GM04504 (cell line): ENCODE data around the gene PRRT4.

ENCODE experiments used
- DNase-seq: peaks from one replicate; pipeline ENCODE4 v3.0.0-alpha.2; 2012; ENCODE audit warnings: low read depth

PRRT4 gene

GRCh38 chr7:128373606-128374005, 12.1 kb upstream of the PRRT4 start:
- no peak for DNase-seq

GRCh38 chr7:128370491-128370890, 9.0 kb upstream of the PRRT4 start:
- DNase-seq, result no peak

GRCh38 chr7:128366986-128367385, 5.5 kb upstream of the PRRT4 start:
- DNase-seq, result no peak

DNA sequence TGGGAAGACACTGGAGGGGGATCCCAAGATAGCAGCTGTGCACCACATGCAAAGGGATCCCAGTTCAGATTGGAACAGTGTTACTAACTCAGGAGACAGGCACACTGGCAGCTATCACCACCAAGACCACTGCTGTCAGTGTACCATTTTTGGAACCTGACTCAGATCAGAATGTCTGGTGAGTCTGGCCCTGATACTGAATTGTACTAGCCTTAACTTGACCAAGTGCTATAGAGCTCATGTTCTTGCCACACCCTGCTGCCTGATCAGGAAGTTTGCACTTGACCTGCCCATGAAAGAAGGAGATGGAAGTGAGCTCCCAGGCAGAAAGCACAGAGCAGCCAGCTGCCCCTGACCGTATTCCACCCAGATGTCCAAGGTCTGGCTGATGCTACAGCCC, 4.8 kb upstream of the PRRT4 start:
- DNase-seq, result no peak

DNA sequence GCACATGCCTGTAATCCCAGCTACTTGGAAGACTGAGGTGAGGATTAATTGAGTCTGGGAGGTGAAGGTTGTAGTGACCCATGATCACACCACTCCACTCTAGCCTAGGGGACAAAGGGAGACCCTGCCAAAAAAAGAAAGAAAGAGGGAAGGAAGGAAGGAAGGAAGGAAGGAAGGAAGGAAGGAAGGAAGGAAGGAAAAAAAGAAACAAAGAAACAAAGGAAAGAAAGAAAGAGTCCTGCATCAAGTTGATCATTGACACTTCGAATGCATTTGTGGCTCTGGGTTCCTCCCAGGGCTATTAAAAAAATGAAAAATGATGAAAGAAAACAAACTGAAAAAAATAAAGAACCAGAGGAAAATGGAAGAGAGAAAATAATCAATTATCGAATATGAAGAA, 3.9 kb upstream of the PRRT4 start:
- no peak for DNase-seq

- no peak for DNase-seq
Observed at GRCh38 chr7:128364166-128364870, 2.8 kb upstream of the PRRT4 start.

- DNase-seq, result no peak
Observed at GRCh38 chr7:128363261-128363721, 1.8 kb upstream of the PRRT4 start.

GRCh38 chr7:128362670-128363069, 1.2 kb upstream of the PRRT4 start:
- no peak for DNase-seq

GRCh38 chr7:128360359-128360678, 1.2 kb downstream of the PRRT4 start:
- no peak for DNase-seq

GRCh38 chr7:128359939-128360338, 1.6 kb downstream of the PRRT4 start:
- no peak for DNase-seq

DNA sequence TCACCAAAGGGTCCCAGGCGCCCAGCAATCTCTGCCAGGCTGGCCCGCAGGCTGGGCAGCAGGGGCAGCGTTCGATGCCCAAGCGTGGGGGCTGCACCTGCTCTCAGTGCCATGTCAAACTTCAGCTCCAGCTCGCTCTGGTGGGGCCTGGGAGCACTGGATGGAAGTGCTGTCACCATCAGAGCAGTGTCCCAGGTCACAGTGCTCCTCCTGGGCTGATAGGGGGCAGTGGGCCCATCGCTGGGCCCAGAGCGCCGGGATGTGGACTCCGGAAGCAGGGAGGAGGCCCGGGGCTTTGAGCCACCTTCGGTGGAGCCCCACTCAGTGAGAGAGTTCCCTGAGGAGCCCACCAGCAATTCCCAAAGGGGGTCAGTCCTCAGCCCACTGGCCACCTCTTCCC, 2.2 kb downstream of the PRRT4 start:
- no peak for DNase-seq

DNA sequence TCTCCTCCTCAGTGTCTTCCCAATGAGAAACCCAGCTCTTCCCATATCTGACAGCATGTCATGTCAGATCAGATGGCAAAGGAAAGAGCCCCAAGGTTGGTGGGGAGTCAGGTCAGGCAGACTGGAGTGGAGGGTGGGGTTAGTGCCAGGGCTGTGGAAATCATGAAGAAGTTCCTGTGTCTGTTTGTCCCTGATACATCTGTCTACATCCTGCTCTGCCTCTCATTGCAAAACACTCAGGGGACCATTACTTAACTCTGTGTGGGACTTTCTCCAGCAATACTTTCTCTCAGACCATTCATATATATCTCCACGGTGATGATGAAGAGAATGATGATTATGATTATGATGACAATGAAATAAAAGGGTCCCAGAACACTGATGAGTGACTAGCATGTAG, 3.3 kb downstream of the PRRT4 start:
- DNase-seq, result no peak

DNA sequence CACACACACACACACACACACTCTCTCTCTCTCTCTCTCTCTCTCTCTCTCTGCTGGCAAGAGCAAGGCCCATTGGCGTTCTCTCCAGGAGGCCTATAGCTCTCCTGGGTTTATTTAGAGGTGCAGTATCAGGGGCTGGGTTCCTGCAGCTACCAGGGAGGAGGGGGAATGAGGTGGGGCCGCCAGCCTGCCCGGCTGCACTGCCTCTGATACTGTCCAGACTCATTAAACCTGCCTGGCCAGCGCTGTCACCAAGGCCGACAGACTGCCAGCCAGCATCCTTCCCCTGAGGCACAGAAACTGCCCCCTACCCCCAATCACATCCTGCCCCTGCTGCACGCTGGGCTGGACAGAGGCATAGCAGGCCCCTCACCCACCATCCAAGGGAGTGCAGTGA, 4.3 kb downstream of the PRRT4 start:
- no peak for DNase-seq

GRCh38 chr7:128356546-128357216, 4.8 kb downstream of the PRRT4 start:
- no peak for DNase-seq

GRCh38 chr7:128353610-128354009, 7.9 kb downstream of the PRRT4 start:
- DNase-seq, result no peak

- DNase-seq, result no peak
Observed at GRCh38 chr7:128353189-128353588, 8.3 kb downstream of the PRRT4 start.

GRCh38 chr7:128352636-128353035, 8.9 kb downstream of the PRRT4 start:
- no peak for DNase-seq

DNA sequence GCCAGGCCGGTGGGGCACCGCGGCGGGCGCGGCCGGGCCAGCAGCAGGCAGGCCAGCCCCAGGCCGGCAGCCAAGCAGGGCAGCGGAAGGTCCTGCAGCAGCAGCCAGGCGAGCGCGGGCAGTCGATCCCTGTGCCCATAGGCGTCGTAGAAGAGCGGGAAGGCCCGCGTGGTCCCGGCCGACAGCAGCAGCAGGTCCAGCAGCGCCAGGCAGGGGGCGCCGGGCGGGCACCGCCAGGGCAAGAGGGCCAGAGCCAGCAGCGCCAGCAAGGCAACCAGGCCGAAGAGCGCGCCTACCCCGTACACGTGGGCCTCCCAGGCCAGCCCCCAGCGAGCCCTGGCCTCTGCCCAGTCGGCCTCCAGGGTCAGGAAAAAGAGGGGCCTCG, 9.3 kb downstream of the PRRT4 start:
- no peak for DNase-seq

- DNase-seq, result no peak
Observed at GRCh38 chr7:128351296-128352152, 10.0 kb downstream of the PRRT4 start.

- no peak for DNase-seq
Observed at GRCh38 chr7:128350708-128351295, 10.7 kb downstream of the PRRT4 start.

DNA sequence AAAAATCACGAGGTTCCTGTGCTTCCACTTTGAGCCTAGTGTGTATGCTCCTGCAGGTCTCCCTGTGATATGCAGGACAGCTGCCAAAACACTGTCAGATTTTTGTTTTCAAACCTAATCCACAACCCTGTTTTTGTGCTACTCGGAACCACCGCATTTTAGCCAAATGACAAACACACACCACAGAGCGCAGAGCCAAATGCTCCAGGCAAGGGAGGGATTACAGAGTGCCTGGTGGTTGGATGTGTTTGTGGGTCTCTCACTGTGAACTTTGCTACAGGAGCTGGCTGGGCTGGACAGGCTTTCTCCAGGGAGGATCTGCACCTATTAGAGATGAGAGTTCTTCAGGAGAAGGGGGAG, 12.0 kb downstream of the PRRT4 start:
- no peak for DNase-seq

DNA sequence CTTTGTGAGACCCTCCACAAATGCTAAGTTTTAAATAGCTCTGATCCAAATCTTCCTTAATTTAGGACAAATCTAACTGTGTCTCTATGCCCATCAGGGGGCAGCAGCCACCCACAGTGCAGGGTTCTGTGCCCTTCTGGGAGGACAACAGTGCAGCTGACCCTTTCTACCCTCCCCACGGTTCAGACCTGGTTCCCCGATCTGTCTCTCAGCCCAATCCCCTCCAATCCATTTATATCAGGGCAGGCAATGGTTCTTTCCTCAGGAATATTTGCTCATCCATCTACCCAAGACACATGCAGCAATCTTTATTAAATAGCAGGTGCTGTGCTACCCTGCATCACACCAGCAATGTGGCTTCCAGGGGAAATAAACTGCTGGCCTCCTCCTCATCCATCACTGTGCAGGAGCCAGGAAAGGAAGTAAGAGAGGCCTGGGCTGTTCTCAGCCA, 13.8 kb downstream of the PRRT4 start:
- DNase-seq, result no peak

GRCh38 chr7:128344431-128344774, 17.1 kb downstream of the PRRT4 start:
- DNase-seq, result no peak
